IPS-NIHi7 (cell line): ENCODE results near the gene SULT4A1.

Experiments
- DNase-seq: peaks from one replicate; pipeline ENCODE4 v3.0.0; 2012; ENCODE audit warnings: mixed read lengths; ENCODE audit errors: extremely low spot score

SULT4A1 gene

GRCh38 chr22:43828725-43828997 lies 33.7 kb downstream of the SULT4A1 start:
- no peak for DNase-seq

- DNase-seq = no peak
Measured at GRCh38 chr22:43827926-43828724, 34.2 kb downstream of the SULT4A1 start.

- no peak for DNase-seq
Measured at GRCh38 chr22:43827003-43827735, 35.1 kb downstream of the SULT4A1 start.

- no peak for DNase-seq
Measured at GRCh38 chr22:43826142-43827002, 35.9 kb downstream of the SULT4A1 start.

- DNase-seq = no peak
Measured at GRCh38 chr22:43825651-43826050, 36.7 kb downstream of the SULT4A1 start.

- no peak for DNase-seq
Measured at GRCh38 chr22:43824724-43825420, 37.4 kb downstream of the SULT4A1 start.

- DNase-seq = no peak
Measured at GRCh38 chr22:43823911-43824665, 38.2 kb downstream of the SULT4A1 start.

GRCh38 chr22:43823353-43823908 lies 38.9 kb downstream of the SULT4A1 start:
- DNase-seq = no peak

GRCh38 chr22:43821606-43822425 lies 40.5 kb downstream of the SULT4A1 start:
- no peak for DNase-seq

GRCh38 chr22:43820651-43821305 lies 41.5 kb downstream of the SULT4A1 start:
- no peak for DNase-seq

- DNase-seq = no peak
Measured at GRCh38 chr22:43819931-43820640, 42.2 kb downstream of the SULT4A1 start.

- no peak for DNase-seq
Measured at GRCh38 chr22:43819421-43819921, 42.8 kb downstream of the SULT4A1 start.

- no peak for DNase-seq
Measured at GRCh38 chr22:43818981-43819380, 43.3 kb downstream of the SULT4A1 start.

GRCh38 chr22:43817402-43817801 lies 44.9 kb downstream of the SULT4A1 start:
- DNase-seq = no peak

- no peak for DNase-seq
Measured at GRCh38 chr22:43814264-43814663, 48.0 kb downstream of the SULT4A1 start.

GRCh38 chr22:43812890-43813289 lies 49.4 kb downstream of the SULT4A1 start:
- DNase-seq = no peak

- DNase-seq = peak; percentile 98
Measured at GRCh38 chr22:43812149-43812842, 50.0 kb downstream of the SULT4A1 start, which contains the start of gene EFCAB6. Gene EFCAB6 (minus strand): TSS chr22:43812305. CDS start chr22:43782318, 29,987 bp downstream.

GRCh38 chr22:43811777-43812148 lies 50.5 kb downstream of the SULT4A1 start:
- no peak for DNase-seq
